Measurements from ENCODE around the gene TBC1D22A.

TBC1D22A gene

GRCh38 chr22:46897246-46897623, 134.8 kb downstream of the TBC1D22A start:
- FAIRE-seq (no peak), DNase-seq (ENCODE audit: insufficient read length, low spot score) (no peak)

GRCh38 chr22:46900549-46900948, 138.1 kb downstream of the TBC1D22A start:
- DNase-seq (ENCODE audit: insufficient read length, low spot score) (no peak), FAIRE-seq (no peak)

GRCh38 chr22:46902436-46902835, 140.0 kb downstream of the TBC1D22A start:
- DNase-seq (ENCODE audit: insufficient read length, low spot score) (no peak), FAIRE-seq (no peak)

GRCh38 chr22:46902998-46903916, 140.8 kb downstream of the TBC1D22A start:
- DNase-seq (ENCODE audit: insufficient read length, low spot score): no peak
- no peak for FAIRE-seq

- no peak for FAIRE-seq
- no peak for DNase-seq (ENCODE audit: insufficient read length, low spot score)
Observed at GRCh38 chr22:46905415-46905814, 143.0 kb downstream of the TBC1D22A start.

- FAIRE-seq (no peak), DNase-seq (ENCODE audit: insufficient read length, low spot score) (no peak)
Observed at GRCh38 chr22:46905834-46906233, 143.4 kb downstream of the TBC1D22A start.

GRCh38 chr22:46906326-46907045, 144.0 kb downstream of the TBC1D22A start:
- DNase-seq (ENCODE audit: insufficient read length, low spot score): no peak
- FAIRE-seq: no peak

GRCh38 chr22:46907241-46908215, 145.1 kb downstream of the TBC1D22A start:
- FAIRE-seq: no peak
- DNase-seq (ENCODE audit: insufficient read length, low spot score): no peak

- FAIRE-seq (no peak), DNase-seq (ENCODE audit: insufficient read length, low spot score) (no peak)
Observed at GRCh38 chr22:46908641-46909107, 146.2 kb downstream of the TBC1D22A start.

GRCh38 chr22:46909237-46910030, 147.0 kb downstream of the TBC1D22A start:
- FAIRE-seq (no peak), DNase-seq (ENCODE audit: insufficient read length, low spot score) (no peak)

GRCh38 chr22:46910624-46911023, 148.2 kb downstream of the TBC1D22A start:
- no peak for DNase-seq (ENCODE audit: insufficient read length, low spot score)
- no peak for FAIRE-seq

- DNase-seq (ENCODE audit: insufficient read length, low spot score): no peak
Observed at GRCh38 chr22:46911346-46911745, 148.9 kb downstream of the TBC1D22A start.

GRCh38 chr22:46913351-46913750, 150.9 kb downstream of the TBC1D22A start:
- no peak for FAIRE-seq
- DNase-seq (ENCODE audit: insufficient read length, low spot score): no peak

More at GRCh38 chr22:46911346-46911745, 148.9 kb downstream of the TBC1D22A start:
- no peak for FAIRE-seq

GRCh38 chr22:46914481-46914880, 152.0 kb downstream of the TBC1D22A start:
- DNase-seq (ENCODE audit: insufficient read length, low spot score) (no peak), FAIRE-seq (no peak)

GRCh38 chr22:46914916-46915894, 152.8 kb downstream of the TBC1D22A start:
- FAIRE-seq (no peak), DNase-seq (ENCODE audit: insufficient read length, low spot score) (no peak)

GRCh38 chr22:46915950-46916730, 153.7 kb downstream of the TBC1D22A start:
- FAIRE-seq (no peak), DNase-seq (ENCODE audit: insufficient read length, low spot score) (no peak)

GRCh38 chr22:46916886-46917770, 154.7 kb downstream of the TBC1D22A start:
- FAIRE-seq (no peak), DNase-seq (ENCODE audit: insufficient read length, low spot score) (no peak)
